ENCODE measurements around the gene LINC01488. TPM values are rescaled to one million over a fixed set of nuclear protein-coding genes. Genes with fewer than 3 reads are reported as not detected.

Gene LINC01488
- total RNA-seq, 4 donors from 2014 or later: not detected

- TF ChIP-seq CTCF (IDR thresholded peaks at IDR 0.05; ENCODE audit: low read depth): no peak
These were observed 29.1 kb upstream of the LINC01488 start for GRCh38 chr11:69452206-69452987.

GRCh38 chr11:69453151-69453550, 28.3 kb upstream of the LINC01488 start:
- no peak for TF ChIP-seq CTCF (IDR thresholded peaks at IDR 0.05; ENCODE audit: low read depth)

GRCh38 chr11:69454018-69454417, 27.4 kb upstream of the LINC01488 start:
- no peak for TF ChIP-seq CTCF (IDR thresholded peaks at IDR 0.05; ENCODE audit: low read depth)

GRCh38 chr11:69455969-69456368, 25.5 kb upstream of the LINC01488 start:
- no peak for TF ChIP-seq CTCF (IDR thresholded peaks at IDR 0.05; ENCODE audit: low read depth)

GRCh38 chr11:69456712-69457111, 24.8 kb upstream of the LINC01488 start:
- TF ChIP-seq CTCF (IDR thresholded peaks at IDR 0.05; ENCODE audit: low read depth): no peak

- TF ChIP-seq CTCF (IDR thresholded peaks at IDR 0.05; ENCODE audit: low read depth): no peak
These were observed 21.5 kb upstream of the LINC01488 start for GRCh38 chr11:69459848-69460539.

GRCh38 chr11:69460540-69461257, 20.8 kb upstream of the LINC01488 start:
- TF ChIP-seq CTCF (IDR thresholded peaks at IDR 0.05; ENCODE audit: low read depth): no peak

Data from subcutaneous adipose tissue (tissue), 4 donors.